Hepatocyte (in vitro differentiated cells): Measurements from ENCODE around the gene RAF1. TPM values are rescaled to one million over a fixed set of nuclear protein-coding genes. Genes with fewer than 3 reads are reported as not detected.

Experiments used
- DNase-seq: peaks from one replicate; pipeline ENCODE4 v3.0.0-alpha.2; 2016; ENCODE audit warnings: low spot score
- H2AFZ ChIP-seq: fragments of 200-600 bp; sonication (generic); 2 replicates; pipeline ENCODE4 v1.6.0; 2016; ENCODE audit warnings: antibody characterized with exemption, mild to moderate bottlenecking
- H3K27ac ChIP-seq: fragments of 200-600 bp; sonication (generic); 2 replicates; pipeline ENCODE4 v1.5.1; 2016; ENCODE audit warnings: mild to moderate bottlenecking
- H3K27me3 ChIP-seq: fragments of 200-600 bp; sonication (generic); 2 replicates; pipeline ENCODE4 v1.6.1; 2016
- H3K36me3 ChIP-seq: fragments of 200-600 bp; sonication (generic); replicated peaks from 2 replicates; pipeline ENCODE4 v1.5.1; 2016; ENCODE audit warnings: low read depth; ENCODE audit not compliant: insufficient read depth
- H3K4me1 ChIP-seq: fragments of 200-600 bp; sonication (generic); 2 replicates; pipeline ENCODE4 v1.5.1; 2016; ENCODE audit warnings: mild to moderate bottlenecking, moderate library complexity; ENCODE audit not compliant: insufficient read depth
- H3K4me2 ChIP-seq: fragments of 200-600 bp; sonication (generic); 2 replicates; pipeline ENCODE4 v1.6.0; 2016
- H3K4me3 ChIP-seq: fragments of 200-600 bp; sonication (generic); 2 replicates; pipeline ENCODE4 v1.5.1; 2016; ENCODE audit warnings: mild to moderate bottlenecking
- H3K79me2 ChIP-seq: fragments of 200-600 bp; sonication (generic); 2 replicates; pipeline ENCODE4 v1.6.0; 2017; ENCODE audit warnings: mild to moderate bottlenecking
- H3K9me2 ChIP-seq: fragments of 200-600 bp; sonication (generic); replicated peaks from 2 replicates; pipeline ENCODE4 v1.6.0; 2017; ENCODE audit warnings: mild to moderate bottlenecking; ENCODE audit not compliant: insufficient read depth
- H3K9me3 ChIP-seq: fragments of 200-600 bp; sonication (generic); 2 replicates; pipeline ENCODE4 v1.5.1; 2016; ENCODE audit warnings: low read depth, mild to moderate bottlenecking
- H4K20me1 ChIP-seq: fragments of 200-600 bp; sonication (generic); 2 replicates; pipeline ENCODE4 v1.6.0; 2016; ENCODE audit warnings: mild to moderate bottlenecking; ENCODE audit not compliant: insufficient read depth, poor library complexity, severe bottlenecking
- CTCF ChIP-seq: fragments of 200-600 bp; sonication (generic); IDR thresholded peaks from 2 replicates; pipeline ENCODE4 v1.5.1; 2016; ENCODE audit warnings: antibody characterized with exemption, mild to moderate bottlenecking; ENCODE audit not compliant: poor library complexity
- EZH2 ChIP-seq: fragments of 200-600 bp; sonication (generic); IDR thresholded peaks from 2 replicates; pipeline ENCODE4 v1.6.1; 2016; ENCODE audit warnings: antibody characterized with exemption, mild to moderate bottlenecking, borderline replicate concordance
- EZH2phosphoT487 ChIP-seq: fragments of 200-600 bp; sonication (generic); IDR thresholded peaks from one replicate; pipeline ENCODE4 v1.6.1; 2018; ENCODE audit warnings: antibody characterized with exemption, mild to moderate bottlenecking, low read depth, moderate library complexity; ENCODE audit not compliant: unreplicated experiment, severe bottlenecking
- WGBS: methylation state at CpG from one replicate; pipeline ENCODE4 v1.1.6; 2016; ENCODE audit warnings: low lambda C conversion rate; ENCODE audit errors: missing lambda C conversion rate; 5-methylcytosine and 5-hydroxymethylcytosine counted together
- polyA plus RNA-seq: library from polyadenylated mRNA; unstranded; fragments of >200 nt; fragmentation: Nextera tagmentation; extraction: Ambion mirVana; gene quantifications from 2 replicates; pipeline ENCODE4 v1.2.1, GENCODE V29; 2016
- total RNA-seq: library from RNA; depleted of rRNA; stranded (reverse); fragments of >200 nt; gene quantifications from 2 replicates; pipeline ENCODE4 v1.2.3, GENCODE V29; 2014

RAF1 gene
- total and polyA plus RNA-seq, 2 experiments from 2014 or later = 79.8 to 118 TPM

GRCh38 chr3:12603969-12604368 lies 59.9 kb downstream of the RAF1 start:
- no peaks in the 10 kb centered on the region for H3K9me2 ChIP-seq
- DNase-seq = no peak
- TF ChIP-seq EZH2 (no peak), CTCF (no peak), EZH2phosphoT487 (no peak)
- no peak overlapping the region for H3K4me2 ChIP-seq
- H3K79me2 ChIP-seq = peaks cover 34% of the 10 kb centered on the region
- no peaks in the 10 kb centered on the region for H3K4me1 ChIP-seq
- 85% methylated on average over 2 of the region's 2 CpGs for WGBS
- no peak overlapping the region for H3K4me3 ChIP-seq
- H3K27ac ChIP-seq = no peak overlapping the region
- H3K27me3 ChIP-seq = no peaks in the 10 kb centered on the region
- H4K20me1 ChIP-seq = peaks cover 4% of the 10 kb centered on the region
- no peaks in the 10 kb centered on the region for H3K36me3 ChIP-seq
- no peaks in the 10 kb centered on the region for H3K9me3 ChIP-seq
- no peak overlapping the region for H2AFZ ChIP-seq

- no peak for DNase-seq
- WGBS = 100% methylated on average over 1 of the region's 1 CpG
- Histone ChIP-seq H3K79me2 (peaks cover 27% of the 10 kb centered on the region), H3K27me3 (no peaks in the 10 kb centered on the region), H3K4me1 (no peaks in the 10 kb centered on the region), H3K9me3 (no peaks in the 10 kb centered on the region), H4K20me1 (peaks cover 4% of the 10 kb centered on the region), H3K4me2 (no peak overlapping the region), H2AFZ (no peak overlapping the region), H3K27ac (no peak overlapping the region), H3K36me3 (peaks cover 6% of the 10 kb centered on the region), H3K9me2 (no peaks in the 10 kb centered on the region), H3K4me3 (no peak overlapping the region)
- TF ChIP-seq CTCF (peak; percentile 17), EZH2phosphoT487 (no peak)
Observed at GRCh38 chr3:12601072-12601471, 62.8 kb downstream of the RAF1 start.

- Histone ChIP-seq H3K36me3 (peaks cover 6% of the 10 kb centered on the region), H3K4me1 (no peaks in the 10 kb centered on the region)
Observed at GRCh38 chr3:12598890-12599289, 65.0 kb downstream of the RAF1 start.

More at GRCh38 chr3:12598890-12599289, 65.0 kb downstream of the RAF1 start:
- Histone ChIP-seq H3K4me2 (no peak overlapping the region), H3K27ac (no peak overlapping the region), H3K9me3 (no peaks in the 10 kb centered on the region), H2AFZ (no peak overlapping the region), H3K9me2 (no peaks in the 10 kb centered on the region), H3K27me3 (no peaks in the 10 kb centered on the region), H4K20me1 (peaks cover 4% of the 10 kb centered on the region), H3K79me2 (peaks cover 19% of the 10 kb centered on the region), H3K4me3 (no peak overlapping the region)
- DNase-seq = no peak
- TF ChIP-seq CTCF (no peak), EZH2phosphoT487 (no peak), EZH2 (no peak)
